HUDEP-2 (cell line): Measurements from ENCODE around the gene CAGE1.
"Not testable (repeated sequence)": the region's sequence is repeated elsewhere in the genome, so short reads cannot be mapped to it uniquely, and the experiment has no call there.

ENCODE experiments used
- DNase-seq, 76 experiments: peaks; one replicate each; lab custom pipeline; 2025; ENCODE audit not compliant: unreplicated experiment in 76 of 76; lab: John Stamatoyannopoulos, UW

CAGE1 gene

GRCh38 chr6:7341271-7341670 is 48.3 kb downstream of the CAGE1 start:
- DNase-seq, result no peak

- peak in 23 of 76 experiments; percentile 7 to 63 (median 27) for DNase-seq
Observed at GRCh38 chr6:7339007-7339732, 50.4 kb downstream of the CAGE1 start.

- DNase-seq, result no peak
Observed at GRCh38 chr6:7338031-7338430, 51.5 kb downstream of the CAGE1 start.

GRCh38 chr6:7335519-7335918 is 54.0 kb downstream of the CAGE1 start:
- DNase-seq, result no peak

GRCh38 chr6:7334685-7335084 is 54.9 kb downstream of the CAGE1 start:
- no peak for DNase-seq

GRCh38 chr6:7332090-7332745 is 57.3 kb downstream of the CAGE1 start:
- DNase-seq, result no peak

- no peak for DNase-seq
Observed at GRCh38 chr6:7331452-7331851, 58.1 kb downstream of the CAGE1 start.

- DNase-seq, result no peak
Observed at GRCh38 chr6:7328243-7328642, 61.3 kb downstream of the CAGE1 start.

- DNase-seq, result no peak
Observed at GRCh38 chr6:7325750-7326149, 63.8 kb downstream of the CAGE1 start.

- DNase-seq, result no peak
Observed at GRCh38 chr6:7324520-7324919, 65.0 kb downstream of the CAGE1 start.

GRCh38 chr6:7323074-7323473 is 66.5 kb downstream of the CAGE1 start:
- no peak for DNase-seq

GRCh38 chr6:7321866-7322265 is 67.7 kb downstream of the CAGE1 start:
- DNase-seq, result not testable (repeated sequence)

GRCh38 chr6:7319406-7319805 is 70.1 kb downstream of the CAGE1 start:
- not testable (repeated sequence) for DNase-seq

- no peak for DNase-seq
Observed at GRCh38 chr6:7317538-7317937, 72.0 kb downstream of the CAGE1 start.

- no peak for DNase-seq
Observed at GRCh38 chr6:7316658-7317533, 72.6 kb downstream of the CAGE1 start.

GRCh38 chr6:7315948-7316365 is 73.6 kb downstream of the CAGE1 start:
- no peak for DNase-seq

GRCh38 chr6:7315087-7315947 is 74.2 kb downstream of the CAGE1 start:
- not testable (repeated sequence) for DNase-seq

GRCh38 chr6:7314414-7314813 is 75.1 kb downstream of the CAGE1 start:
- no peak for DNase-seq

- no peak for DNase-seq
Observed at GRCh38 chr6:7313505-7314165, 75.9 kb downstream of the CAGE1 start.
